ENCODE results near the gene TAX1BP1.
"Not testable (repeated sequence)": the region's sequence is repeated elsewhere in the genome, so short reads cannot be mapped to it uniquely, and the experiment has no call there.

The TAX1BP1 gene

DNA sequence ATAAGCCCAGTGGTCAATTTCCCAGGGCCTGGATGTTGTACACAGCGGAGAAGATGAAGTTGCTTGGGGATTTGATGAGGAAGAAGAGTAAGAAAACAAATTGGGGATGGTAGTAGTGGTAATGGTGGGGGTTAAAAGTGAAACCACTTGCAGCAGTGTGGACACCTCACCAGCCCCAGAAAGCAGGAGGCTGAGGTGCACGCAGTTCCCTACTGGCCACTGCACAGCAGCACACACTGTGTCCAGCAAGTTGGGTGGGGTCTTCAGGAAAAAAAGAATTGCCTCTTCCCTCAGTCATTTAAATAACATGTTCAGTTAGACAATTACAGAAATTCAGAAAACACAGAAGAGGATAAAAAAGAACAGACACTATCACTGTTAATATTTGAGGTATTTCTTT, 96.6 kb downstream of the TAX1BP1 start:
- DNase-seq (ENCODE audit: low read depth), result no peak
- no peak overlapping the region for H3K4me3 ChIP-seq (ENCODE audit: low read depth, low read length)

DNA sequence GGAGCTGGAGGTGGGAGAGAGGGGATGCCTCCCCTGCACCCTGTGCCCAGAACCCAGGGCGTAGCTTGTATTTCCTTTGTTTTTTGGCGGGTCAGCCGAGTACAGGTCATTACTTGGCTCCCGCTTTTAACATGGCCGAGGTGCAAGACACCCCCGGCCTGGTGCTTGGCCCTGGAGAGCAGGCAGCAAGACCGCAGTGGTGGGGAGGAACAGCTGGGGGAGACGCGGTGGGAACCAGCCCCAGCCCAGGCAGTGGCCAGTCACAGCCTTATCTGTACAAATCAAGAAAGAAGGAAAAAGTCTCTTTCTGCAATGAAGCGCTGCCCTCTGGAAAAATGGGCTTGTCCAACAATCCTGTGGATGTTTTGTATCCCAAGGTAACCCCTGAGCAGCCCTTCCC, 99.1 kb downstream of the TAX1BP1 start:
- DNase-seq (ENCODE audit: low read depth), result no peak
- no peak overlapping the region for H3K4me3 ChIP-seq (ENCODE audit: low read depth, low read length)

DNA sequence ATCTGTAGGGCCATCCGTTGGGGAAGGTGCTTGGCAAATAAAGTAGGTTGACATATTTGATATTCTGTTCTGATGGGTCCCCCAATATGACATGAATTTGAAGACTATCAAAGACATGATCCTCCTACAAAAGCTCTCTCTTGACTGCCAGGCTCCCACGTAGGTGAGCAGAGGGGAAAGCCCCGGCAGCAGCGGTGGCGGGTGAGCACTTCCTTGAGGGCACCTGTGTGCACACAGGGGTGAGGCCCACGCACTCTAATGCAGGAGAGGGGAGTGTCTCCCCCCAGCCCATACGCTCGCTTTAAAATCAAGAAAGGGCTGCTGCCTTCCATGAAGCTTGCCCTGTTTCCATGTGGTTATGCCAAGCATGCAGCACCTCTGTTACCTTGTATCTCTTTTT, 100.4 kb downstream of the TAX1BP1 start:
- H3K4me3 ChIP-seq (ENCODE audit: low read depth, low read length), result no peak overlapping the region
- no peak for DNase-seq (ENCODE audit: low read depth)

DNA sequence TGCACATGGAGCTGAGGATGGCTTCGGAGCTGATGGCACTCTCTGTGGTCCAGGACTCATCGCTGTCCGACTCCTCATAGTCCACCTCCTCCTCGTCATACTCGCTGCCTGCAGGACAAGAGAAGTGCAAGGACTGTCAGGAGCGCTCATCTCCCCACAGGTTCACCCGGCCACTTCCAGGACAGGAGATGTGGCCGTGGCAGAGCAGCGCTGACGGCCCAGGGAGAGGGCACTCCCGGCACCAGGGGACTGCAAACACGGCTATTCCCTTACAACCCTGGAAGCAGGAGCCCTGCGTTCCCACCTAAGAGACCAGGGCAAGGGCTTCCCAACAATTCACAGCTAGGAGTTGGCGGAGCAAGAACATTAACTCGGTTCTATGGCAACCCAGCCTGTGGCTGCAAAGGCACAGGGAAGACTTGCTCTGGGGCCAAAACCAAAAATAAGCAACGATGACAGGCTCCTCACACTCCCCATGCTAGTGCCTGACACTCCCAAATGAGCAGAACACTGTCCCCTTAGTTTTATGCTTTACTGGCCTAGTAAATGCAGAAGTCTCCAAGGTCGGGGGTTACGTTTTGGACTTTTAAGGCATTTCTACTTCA, 100.9 kb downstream of the TAX1BP1 start:
- no peak for DNase-seq (ENCODE audit: low read depth)
- H3K4me3 ChIP-seq (ENCODE audit: low read depth, low read length), result no peak overlapping the region

GRCh38 chr7:27842094-27842692, 102.2 kb downstream of the TAX1BP1 start:
- DNase-seq (ENCODE audit: low read depth), result no peak
- H3K4me3 ChIP-seq (ENCODE audit: low read depth, low read length), result no peak overlapping the region

- H3K4me3 ChIP-seq (ENCODE audit: low read depth, low read length), result no peak overlapping the region
- DNase-seq (ENCODE audit: low read depth), result no peak
These were observed 102.9 kb downstream of the TAX1BP1 start for GRCh38 chr7:27842851-27843250.

DNA sequence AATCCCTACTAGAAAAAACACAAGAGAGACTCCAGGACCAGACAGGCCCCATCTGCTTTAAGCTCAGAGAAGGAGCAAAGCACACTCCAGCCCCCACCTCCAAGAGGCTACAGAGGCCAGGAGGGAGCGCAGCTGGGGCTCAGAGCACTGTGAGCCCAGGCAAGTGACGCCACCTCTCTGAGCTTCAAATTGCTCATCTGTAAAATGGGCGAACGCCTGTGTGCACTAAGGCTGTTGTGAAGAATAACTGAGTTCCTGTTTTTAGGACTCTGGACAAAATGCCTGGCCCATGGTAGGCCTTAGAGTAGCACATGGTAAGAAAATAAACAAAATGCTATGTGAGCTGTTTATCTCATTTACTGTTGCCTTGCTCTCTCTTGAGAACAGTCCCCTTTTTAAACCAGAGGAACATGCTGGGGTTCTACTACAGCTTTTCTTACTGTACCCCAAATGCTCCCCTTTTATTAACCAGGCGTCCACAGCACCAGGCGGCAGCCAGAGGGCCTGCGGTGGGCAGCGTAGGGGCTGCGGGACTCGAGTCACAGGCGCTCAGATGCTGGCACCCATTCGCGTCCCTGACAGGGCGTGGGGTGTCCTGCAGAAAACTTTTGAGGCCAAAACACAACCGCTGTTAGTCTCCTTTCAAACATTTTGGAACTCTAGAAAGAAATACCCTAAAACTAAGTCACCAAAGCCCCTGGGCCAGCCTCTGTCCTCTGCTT, 103.8 kb downstream of the TAX1BP1 start:
- H3K4me3 ChIP-seq (ENCODE audit: low read depth, low read length), result no peak overlapping the region
- DNase-seq (ENCODE audit: low read depth), result no peak

DNA sequence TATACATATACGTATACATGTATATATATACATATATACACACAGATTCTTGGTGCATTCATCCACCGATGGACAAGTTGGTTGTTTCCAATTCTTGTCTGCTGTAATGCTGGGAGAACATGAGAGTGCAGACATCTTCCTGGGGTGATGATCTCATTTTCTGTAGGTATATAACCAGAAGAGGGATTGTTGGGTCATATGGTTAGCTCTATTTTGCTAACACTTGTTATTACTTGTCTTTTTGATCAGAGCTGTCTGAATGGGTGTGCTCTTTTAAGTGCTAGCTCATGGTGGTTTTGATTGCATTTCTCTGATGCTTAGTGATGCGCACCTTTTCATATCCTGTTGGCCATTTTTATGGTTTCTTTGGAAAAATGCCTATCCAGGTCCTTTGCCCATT, 106.4 kb downstream of the TAX1BP1 start:
- H3K4me3 ChIP-seq (ENCODE audit: low read depth, low read length), result no peak overlapping the region
- no peak for DNase-seq (ENCODE audit: low read depth)

GRCh38 chr7:27850531-27850930, 110.6 kb downstream of the TAX1BP1 start:
- no peak for DNase-seq (ENCODE audit: low read depth)
- H3K4me3 ChIP-seq (ENCODE audit: low read depth, low read length), result no peak overlapping the region

- not testable (repeated sequence) for H3K4me3 ChIP-seq (ENCODE audit: low read depth, low read length); DNase-seq (ENCODE audit: low read depth)
These were observed 116.9 kb downstream of the TAX1BP1 start for GRCh38 chr7:27856703-27857485.

GRCh38 chr7:27860800-27861199, 120.8 kb downstream of the TAX1BP1 start:
- H3K4me3 ChIP-seq (ENCODE audit: low read depth, low read length), result no peak overlapping the region
- DNase-seq (ENCODE audit: low read depth), result no peak

DNA sequence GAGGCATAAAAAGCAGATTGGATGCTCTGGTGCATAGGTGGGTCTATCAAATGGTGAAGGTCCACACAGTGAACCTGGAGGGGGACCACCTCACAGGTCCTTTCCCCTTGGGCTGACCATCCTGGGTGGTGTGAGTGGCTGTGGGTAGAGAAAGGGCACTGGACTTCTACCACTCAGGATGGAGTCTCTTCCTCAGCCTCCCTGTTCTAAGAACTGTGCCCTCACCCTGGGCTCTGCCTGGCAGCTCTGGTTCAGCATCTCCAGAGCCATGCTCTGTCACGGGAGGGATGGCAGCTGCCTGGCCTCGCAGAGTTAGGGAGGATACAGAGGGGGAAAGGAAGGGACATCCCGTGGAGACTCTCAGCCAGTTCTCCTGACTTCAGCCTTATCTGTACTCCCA, 121.8 kb downstream of the TAX1BP1 start:
- no peak for DNase-seq (ENCODE audit: low read depth)
- H3K4me3 ChIP-seq (ENCODE audit: low read depth, low read length), result no peak overlapping the region

DNA sequence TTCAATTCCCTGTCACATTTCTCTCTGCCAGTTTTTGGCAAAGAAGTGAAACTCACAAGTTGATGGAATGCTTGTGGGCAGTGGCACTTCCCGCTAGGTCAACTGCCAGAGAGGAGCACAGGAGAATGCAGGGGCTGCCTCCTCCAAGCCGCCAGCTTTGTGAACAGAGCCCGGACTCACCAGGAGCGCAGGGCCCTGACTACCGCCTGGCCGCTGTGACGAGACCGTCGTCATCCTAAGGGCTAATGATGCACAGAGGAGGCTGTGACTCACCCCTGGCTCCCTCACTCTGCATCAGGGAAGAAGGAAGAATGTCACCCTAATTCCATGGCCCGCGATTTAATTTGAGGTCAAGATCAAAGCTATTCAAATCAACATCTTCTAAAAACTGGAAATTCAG, 123.9 kb downstream of the TAX1BP1 start:
- peak; percentile 8 for DNase-seq (ENCODE audit: low read depth)
- no peak overlapping the region for H3K4me3 ChIP-seq (ENCODE audit: low read depth, low read length)

DNA sequence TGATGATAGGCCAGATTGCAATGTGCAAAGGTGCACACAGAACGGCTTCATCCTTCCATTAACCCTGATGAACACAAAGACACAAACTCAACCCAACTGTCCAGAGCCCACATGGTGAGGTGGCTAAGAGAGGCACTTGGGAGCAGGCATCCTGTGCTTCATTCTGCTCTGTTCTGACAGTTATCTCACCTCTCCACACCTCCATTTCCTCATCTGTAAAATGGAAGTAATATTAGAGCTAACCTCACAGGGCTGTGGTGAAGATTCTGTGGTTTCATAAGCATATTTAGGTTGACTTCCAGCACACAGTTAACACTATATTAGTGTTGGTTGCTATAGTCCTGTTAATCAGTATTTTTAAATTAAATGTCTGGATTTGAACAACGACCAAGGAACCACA, 126.3 kb downstream of the TAX1BP1 start:
- DNase-seq (ENCODE audit: low read depth), result no peak
- no peak overlapping the region for H3K4me3 ChIP-seq (ENCODE audit: low read depth, low read length)

DNA sequence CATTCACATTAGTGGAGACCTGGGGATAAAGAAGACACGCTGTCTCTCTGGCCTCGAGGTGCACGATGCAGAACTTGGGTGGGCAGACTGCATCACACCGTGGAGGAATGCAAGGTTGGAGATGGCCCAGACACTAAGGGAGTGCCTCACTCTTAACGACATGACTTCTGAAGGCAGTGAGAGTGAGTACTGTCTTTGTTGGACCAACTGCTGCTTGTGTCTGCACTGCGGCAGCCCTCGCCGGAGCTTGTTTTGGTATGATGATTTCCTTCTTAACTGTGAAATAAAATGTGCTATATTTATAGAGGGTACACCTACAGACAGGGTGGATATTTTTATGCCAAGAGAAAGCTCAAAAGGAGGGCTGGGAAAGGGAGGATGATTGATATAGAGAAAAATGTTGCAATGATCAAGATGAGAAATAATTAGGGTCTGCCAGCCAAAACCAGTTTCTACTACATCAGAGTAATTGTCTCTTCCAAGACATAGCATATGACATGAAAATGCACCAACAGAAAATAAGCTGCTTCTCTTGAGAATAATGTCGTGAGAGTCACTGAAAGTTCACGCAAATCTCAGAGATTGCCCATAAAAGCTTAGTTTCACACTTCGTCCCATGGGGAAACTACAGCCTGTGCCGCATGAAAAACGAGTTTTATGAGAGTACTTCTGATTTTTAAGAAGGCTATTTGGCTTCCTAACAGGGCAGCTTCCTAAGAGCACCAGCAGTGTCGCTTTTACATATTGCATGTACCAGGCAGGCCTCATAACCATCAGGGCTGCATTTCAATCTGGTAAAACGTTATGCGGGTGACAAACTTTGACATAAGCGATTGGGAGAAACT, 127.1 kb downstream of the TAX1BP1 start:
- no peak for DNase-seq (ENCODE audit: low read depth)
- H3K4me3 ChIP-seq (ENCODE audit: low read depth, low read length), result no peak overlapping the region

DNA sequence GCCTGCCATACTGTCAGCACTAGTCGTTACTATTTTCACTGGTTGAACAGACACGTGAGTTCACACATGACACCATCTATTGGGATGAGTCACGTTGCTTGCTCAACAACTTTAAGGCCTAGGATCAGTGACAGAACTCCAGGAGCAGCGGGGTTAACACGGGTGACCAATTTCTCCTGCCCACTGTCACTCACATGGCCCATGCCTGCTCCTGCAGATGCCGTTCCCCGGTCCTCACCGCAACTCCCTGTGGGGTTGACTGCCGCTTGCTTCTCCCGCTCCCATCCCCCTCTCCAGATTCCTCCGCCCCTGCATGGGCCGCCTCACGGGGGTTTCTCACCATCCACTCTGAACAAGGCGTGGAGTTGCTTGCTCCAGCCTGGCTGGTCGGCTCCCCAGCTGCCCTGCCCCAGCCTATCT, 128.2 kb downstream of the TAX1BP1 start:
- peak; percentile 2 for DNase-seq (ENCODE audit: low read depth)
- H3K4me3 ChIP-seq (ENCODE audit: low read depth, low read length), result no peak overlapping the region

DNA sequence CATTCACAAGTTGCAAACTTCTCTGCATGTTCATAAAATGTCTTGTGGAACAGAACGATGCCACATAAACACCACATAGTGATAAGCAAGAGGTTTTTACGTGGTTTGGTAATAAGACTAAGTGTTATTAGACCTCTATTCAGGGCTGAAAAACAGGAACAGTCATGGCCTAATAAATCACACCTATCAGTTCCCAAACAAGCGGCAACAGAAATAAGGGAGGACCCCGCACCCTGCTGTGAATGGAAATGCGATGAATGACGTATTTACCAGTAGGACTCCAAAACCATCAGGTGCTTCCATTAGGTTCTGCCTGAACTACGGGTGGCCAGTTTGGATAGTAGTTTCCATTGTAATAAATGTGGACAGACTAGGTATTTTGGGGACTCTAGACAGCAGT, 129.1 kb downstream of the TAX1BP1 start:
- H3K4me3 ChIP-seq (ENCODE audit: low read depth, low read length), result no peak overlapping the region
- DNase-seq (ENCODE audit: low read depth), result no peak

- H3K4me3 ChIP-seq (ENCODE audit: low read depth, low read length), result no peak overlapping the region
- no peak for DNase-seq (ENCODE audit: low read depth)
These were observed 130.6 kb downstream of the TAX1BP1 start for GRCh38 chr7:27870595-27870994.

DNA sequence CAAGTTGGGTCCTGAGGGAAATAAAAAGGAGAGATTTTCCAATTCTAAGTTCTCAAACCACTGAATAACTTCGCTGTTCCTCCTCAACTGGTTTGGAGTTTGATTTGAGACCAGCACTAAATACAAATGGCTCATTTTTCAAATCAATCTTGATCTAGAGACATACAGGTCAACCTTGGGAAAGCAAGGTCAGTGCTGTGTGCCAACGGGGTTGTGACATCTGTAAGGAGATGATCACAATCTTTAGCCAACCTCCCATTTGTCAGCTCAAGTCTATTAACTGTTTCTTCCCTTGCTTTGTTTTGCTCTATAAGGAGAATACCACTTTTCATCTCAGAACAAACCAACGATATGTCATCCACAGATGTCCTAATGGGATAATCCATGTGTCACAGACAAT, 131.1 kb downstream of the TAX1BP1 start:
- H3K4me3 ChIP-seq (ENCODE audit: low read depth, low read length), result no peak overlapping the region
- DNase-seq (ENCODE audit: low read depth), result no peak

Measured in skeletal muscle cell (primary cell).